IPS-NIHi7 (cell line): Measurements from ENCODE around the gene PSME2.

Experiments used
- DNase-seq: peaks from one replicate; pipeline ENCODE4 v3.0.0; 2012; ENCODE audit warnings: mixed read lengths; ENCODE audit errors: extremely low spot score

PSME2 gene

GRCh38 chr14:24093901-24094840, 52.2 kb downstream of the PSME2 start, which contains the start of gene PCK2:
Gene PCK2 (plus strand): TSS chr14:24094311. CDS start chr14:24094406, 95 bp downstream.
- DNase-seq = peak; percentile 99
